K562 (cell line): Measurements from ENCODE around the gene RDH13. TPM values are rescaled to one million over a fixed set of nuclear protein-coding genes. Genes with fewer than 3 reads are reported as not detected.

Experiments
- ATAC-seq: fragments of 200-7000 bp; cut with Tn5 transposase; 3 replicates; pipeline ENCODE4 v1.9.1; 2020; ENCODE audit warnings: moderate library complexity
- BruUV-seq: library from RNA; stranded (reverse); fragments of 400-500 nt; replicated peaks from 2 replicates; lab custom pipeline; 2021; lab: Mats Ljungman, UMichigan
- CTCF ChIA-PET: fragments of 300-600 bp; formaldehyde crosslinking; extraction: SDS; loops from one replicate; lab custom pipeline; 2021; ENCODE audit warnings: low intra/inter-chr PET ratio; lab: Yijun Ruan, JAX
- POLR2A ChIA-PET: fragments of 300-600, 350-650 bp; sonication (Branson Sonifier 250); formaldehyde crosslinking; extraction: SDS; loops from one replicate; lab custom pipeline; 2021; ENCODE audit warnings: antibody characterized with exemption, inconsistent platforms; lab: Yijun Ruan, JAX
- DNase-seq, 4 experiments: peaks; one replicate each; pipeline versions ENCODE4 v3.0.0 to v3.0.0-alpha.2; 2011 to 2018; ENCODE audit warnings: low spot score in 3 of 4, mixed read lengths in 3 of 4; ENCODE audit errors: extremely low read depth in 1 of 4
- FAIRE-seq: peaks from 2 replicates; lab custom pipeline; 2011; peaks lifted over from hg19 to GRCh38; lab: Jason Lieb, UNC
- H2AFZ ChIP-seq: 2 replicates; pipeline ENCODE4 v1.6.0; 2011; ENCODE audit warnings: low read depth, low read length, control low read depth, inconsistent platforms
- H3K27ac ChIP-seq: fragments of 200-600 bp; 3 replicates; pipeline ENCODE4 v1.8.0; 2011; ENCODE audit warnings: low read depth, mild to moderate bottlenecking, control low read depth, inconsistent platforms, low read length, moderate library complexity, mixed read lengths; ENCODE audit errors: extremely low read depth
- H3K27me3 ChIP-seq, 2 experiments: fragments of 300-600 bp in 1 of 2; 2 replicates in 1 of 2; 3 replicates in 1 of 2; pipeline versions ENCODE4 v1.6.0 to v1.8.0; 2011; ENCODE audit warnings: inconsistent platforms in 2 of 2, low read length in 2 of 2, mild to moderate bottlenecking in 1 of 2, mixed read lengths in 1 of 2, moderate library complexity in 1 of 2; ENCODE audit not compliant: control insufficient read depth in 2 of 2, insufficient read depth in 2 of 2
- H3K36me3 ChIP-seq: fragments of 300-600 bp; 3 replicates; pipeline ENCODE4 v1.8.0; 2011; ENCODE audit warnings: mild to moderate bottlenecking, low read length, inconsistent platforms; ENCODE audit not compliant: control insufficient read depth, insufficient read depth
- H3K4me1 ChIP-seq, 2 experiments: fragments of 200-600 bp in 1 of 2; replicated peaks in 1 of 2; 2 replicates in 1 of 2; 3 replicates in 1 of 2; pipeline versions ENCODE4 v1.5.1 to v1.8.0; 2011; ENCODE audit warnings: inconsistent platforms in 2 of 2, low read length in 2 of 2, mild to moderate bottlenecking in 1 of 2, mixed read lengths in 1 of 2, moderate library complexity in 1 of 2; ENCODE audit not compliant: control insufficient read depth in 2 of 2, insufficient read depth in 2 of 2
- H3K4me2 ChIP-seq: 2 replicates; pipeline ENCODE4 v1.6.1; 2011; ENCODE audit warnings: low read length, control low read depth, inconsistent platforms, mixed read lengths; ENCODE audit not compliant: insufficient read depth
- H3K4me3 ChIP-seq: fragments of 200-600 bp; sonication (generic), shearing (Covaris generic); 2 replicates; pipeline ENCODE4 v1.5.1; 2016; ENCODE audit warnings: control low read depth, inconsistent platforms
- H3K79me2 ChIP-seq: fragments of 200-600 bp; 3 replicates; pipeline ENCODE4 v1.8.0; 2011; ENCODE audit warnings: low read length, inconsistent platforms; ENCODE audit not compliant: control insufficient read depth, insufficient read depth
- H3K9ac ChIP-seq, 2 experiments: 2 replicates each; pipeline versions ENCODE4 v1.6.0 to v1.6.1; 2011; ENCODE audit warnings: low read depth in 2 of 2, low read length in 2 of 2, control low read depth in 1 of 2, inconsistent platforms in 1 of 2, mild to moderate bottlenecking in 1 of 2, mixed read lengths in 1 of 2; ENCODE audit not compliant: insufficient read depth in 1 of 2
- H3K9me1 ChIP-seq: one replicate; pipeline ENCODE4 v1.6.0; 2011; ENCODE audit warnings: inconsistent platforms, mild to moderate bottlenecking, low read length, moderate library complexity; ENCODE audit not compliant: control insufficient read depth, insufficient read depth
- H3K9me3 ChIP-seq: replicated peaks from 2 replicates; pipeline ENCODE4 v1.5.1; 2011; ENCODE audit warnings: low read depth, low read length, inconsistent platforms; ENCODE audit not compliant: control insufficient read depth, insufficient read depth
- H4K20me1 ChIP-seq: replicated peaks from 2 replicates; pipeline ENCODE4 v1.6.1; 2011; ENCODE audit warnings: low read length, inconsistent platforms, mixed read lengths; ENCODE audit not compliant: control insufficient read depth, insufficient read depth
- CHD1 ChIP-seq: fragments of 200-600 bp; sonication (generic); IDR thresholded peaks from one replicate; pipeline ENCODE4 v1.6.1; 2012; ENCODE audit warnings: mild to moderate bottlenecking, moderate library complexity, low read length, inconsistent platforms
- E2F3 ChIP-seq: fragments of 250-450 bp; sonication (Bioruptor Pico); IDR thresholded peaks from 2 replicates; pipeline ENCODE4 v1.4.0; 2020; ENCODE audit warnings: mild to moderate bottlenecking
- E2F8 ChIP-seq: fragments of 450-650 bp; IDR thresholded peaks from 2 replicates; pipeline ENCODE4 v1.7.1; 2018; ENCODE audit warnings: mild to moderate bottlenecking, low read depth; ENCODE audit not compliant: partially characterized antibody
- MTA2 ChIP-seq: fragments of 450-650 bp; IDR thresholded peaks from 2 replicates; pipeline ENCODE4 v1.6.1; 2016; ENCODE audit warnings: low read depth
- POLR2G ChIP-seq: fragments of 200-400 bp; formaldehyde crosslinking; IDR thresholded peaks from 2 replicates; pipeline ENCODE4 v1.6.1; 2017; ENCODE audit warnings: low read depth, mild to moderate bottlenecking, antibody characterized with exemption, low read length, moderate library complexity
- RBFOX2 ChIP-seq: fragments of 200-400 bp; formaldehyde crosslinking; IDR thresholded peaks from 2 replicates; pipeline ENCODE4 v1.6.1; 2017; ENCODE audit warnings: low read depth, mild to moderate bottlenecking, low read length, moderate library complexity
- RBM22 ChIP-seq: fragments of 200-400 bp; formaldehyde crosslinking; IDR thresholded peaks from 2 replicates; pipeline ENCODE4 v1.6.1; 2018; ENCODE audit warnings: low read length, low read depth; ENCODE audit not compliant: poor library complexity, severe bottlenecking
- SREBF1 ChIP-seq: fragments of 150-350 bp; IDR thresholded peaks from 2 replicates; pipeline ENCODE4 v1.6.1; 2014; ENCODE audit warnings: antibody characterized with exemption, low read depth, low read length, borderline replicate concordance
- SRSF7 ChIP-seq: fragments of 200-400 bp; formaldehyde crosslinking; optimal IDR thresholded peaks from 2 replicates; pipeline ENCODE3; 2017; ENCODE audit warnings: mild to moderate bottlenecking, low read depth, low read length
- TARDBP ChIP-seq: fragments of 450-650 bp; IDR thresholded peaks from 2 replicates; pipeline ENCODE4 v1.6.1; 2016
- TFAP4 ChIP-seq: sonication (generic); formaldehyde crosslinking; IDR thresholded peaks from 2 replicates; pipeline ENCODE4 v1.8.0; 2022; ENCODE audit warnings: missing genetic modification reagents, mild to moderate bottlenecking, moderate library complexity, borderline replicate concordance
- USF1 ChIP-seq: sonication (generic); formaldehyde crosslinking; IDR thresholded peaks from 2 replicates; pipeline ENCODE4 v1.9.0; 2022; ENCODE audit warnings: mild to moderate bottlenecking, missing genetic modification reagents
- ZBED1 ChIP-seq: IDR thresholded peaks from 2 replicates; pipeline ENCODE4 v1.6.1; 2014
- ZC3H4 ChIP-seq: sonication (generic); formaldehyde crosslinking; IDR thresholded peaks from 2 replicates; pipeline ENCODE4 v1.9.0; 2021; ENCODE audit warnings: missing genetic modification reagents, borderline replicate concordance
- ZNF175 ChIP-seq: fragments of 200-800 bp; sonication (Bioruptor generic); IDR thresholded peaks from 2 replicates; pipeline ENCODE4 v1.6.1; 2016; ENCODE audit warnings: low read depth, mild to moderate bottlenecking, missing genetic modification characterization, missing compliant biosample characterization
- ZNF717 ChIP-seq: fragments of 250-450 bp; sonication (Bioruptor Pico); IDR thresholded peaks from 2 replicates; pipeline ENCODE4 v1.5.0; 2021
- ZNF766 ChIP-seq: fragments of 200-800 bp; sonication (Bioruptor generic); conservative IDR thresholded peaks from 2 replicates; pipeline ENCODE4 v1.6.1; 2016; ENCODE audit warnings: missing genetic modification characterization, missing compliant biosample characterization
- ZNF830 ChIP-seq: fragments of 250-450 bp; sonication (Bioruptor Pico); IDR thresholded peaks from 2 replicates; pipeline ENCODE4 v1.5.0; 2021; ENCODE audit warnings: mild to moderate bottlenecking
- WGBS: fragments of 100-300 bp; shearing (Covaris generic); methylation state at CpG from one replicate; pipeline ENCODE4 v1.1.6; 2016; ENCODE audit warnings: low coverage, mixed read lengths; ENCODE audit not compliant: insufficient coverage; ENCODE audit errors: missing lambda C conversion rate; 5-methylcytosine and 5-hydroxymethylcytosine counted together
- in situ Hi-C: fragments of 300-500 bp; cut with MboI; formaldehyde crosslinking; loops from 4 replicates; pipeline ENCODE4 v1.15.0; 2018; ENCODE audit warnings: inconsistent platforms, mixed read lengths
- intact Hi-C: fragments of 100-400 bp; cut with micrococcal nuclease; formaldehyde crosslinking; loops from 2 replicates; pipeline ENCODE4 v1.14.2; 2022
- polyA plus RNA-seq, 8 experiments: library from polyadenylated mRNA; depleted of rRNA in 4 of 8; stranded (reverse) in 5 of 8; unstranded in 3 of 8; fragments of >200 nt; fragmentation: Nextera tagmentation in 2 of 8; fragmentation: Illumina TruSeq in 1 of 8; extraction: Ambion mirVana in 2 of 8; extraction: Trizol in 1 of 8; gene quantifications; 2 replicates each; pipeline versions ENCODE4 v1.2.1 to v1.2.3, GENCODE V29; 2011 to 2014; ENCODE audit warnings: inconsistent platforms in 1 of 8, missing spikeins in 1 of 8
- total RNA-seq, 7 experiments: library from RNA; depleted of rRNA in 6 of 7; stranded (reverse); fragments of >200 nt in 6 of 7; fragmentation: Illumina TruSeq in 2 of 7; extraction: Trizol in 2 of 7; gene quantifications; 2 replicates each; pipeline versions ENCODE4 v1.2.1 to v1.2.3, GENCODE V29; 2011 to 2021; ENCODE audit warnings: low replicate concordance in 1 of 7

Gene RDH13
- total and polyA plus RNA-seq, 9 of the 15 experiments (the other 6 are each of a cell fraction or from before 2014, with no cell fraction given), result 7.5 to 70.3 (median 39.5) TPM

DNA sequence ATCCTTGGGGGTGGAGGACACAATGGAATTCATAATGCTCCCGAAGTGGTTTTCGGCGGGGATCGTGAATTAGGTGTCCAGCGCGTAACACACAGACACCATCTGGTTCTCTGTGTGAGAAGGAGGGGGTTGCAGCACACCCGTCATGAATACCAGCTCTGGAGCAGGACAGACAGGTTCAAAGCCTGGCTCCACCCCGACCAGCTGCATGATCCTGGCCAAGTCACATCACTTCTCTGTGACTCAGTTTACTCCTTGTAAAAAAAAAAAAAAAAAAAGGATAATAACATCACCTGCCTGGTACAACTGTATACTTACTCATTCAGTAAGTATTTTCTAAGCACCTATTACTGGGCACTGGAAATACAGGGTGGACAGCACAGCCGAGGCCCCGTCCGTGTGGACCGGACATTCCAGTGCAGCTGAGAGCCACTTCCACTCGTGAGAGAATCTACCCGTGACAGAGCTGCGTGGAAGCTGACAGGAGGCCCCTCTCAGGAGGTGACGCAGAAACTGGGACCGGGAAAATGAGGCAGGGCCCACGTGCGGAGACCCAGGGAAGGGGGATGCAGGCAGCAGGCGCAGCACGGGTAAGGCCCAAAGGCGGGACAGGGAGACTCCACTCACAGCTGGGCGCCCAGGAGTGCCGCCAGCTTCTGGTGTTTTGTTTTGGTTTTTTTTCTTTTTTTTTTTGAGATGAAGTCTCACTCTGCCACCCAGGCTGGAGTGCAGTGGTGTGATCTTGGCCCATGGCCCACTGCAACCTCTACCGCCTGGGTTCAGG, 12.0 kb downstream of the RDH13 start:
- no peak overlapping the region for H3K27ac ChIP-seq
- H4K20me1 ChIP-seq, result 0 out of 2 replicates have a peak, but pooled peaks cover 10% of the 10 kb centered on the region
- no peak overlapping the region for H3K4me3 ChIP-seq
- H3K27me3 ChIP-seq, result no peaks in the 10 kb centered on the region
- peaks cover 89% of the 10 kb centered on the region; the same call in 2 of the 3 replicates for H3K36me3 ChIP-seq
- DNase-seq, result no peak
- no TSS peak for BruUV-seq
- H3K4me2 ChIP-seq, result no peak overlapping the region
- no peak for FAIRE-seq
- WGBS, result 96% methylated on average over 22 of the region's 25 CpGs
- H2AFZ ChIP-seq, result no peak overlapping the region
- ChIA-PET CTCF (no interaction called here), POLR2A (interaction anchor here (1.1 kb wide), 1 partner anchor 109 kb away, joined by 3 read pairs; no protein-coding TSS in a partner anchor)
- no peak; the same call in 2 of the 3 replicates for ATAC-seq
- intact Hi-C loops, result no loop called here
- H3K4me1 ChIP-seq, result peaks cover 0 to 11% of the 10 kb centered on the region in 2 experiments; a peak in 2 of 5 replicates
- in situ Hi-C loops, result no loop called here
- H3K9ac ChIP-seq, result no peak overlapping the region
- peaks cover 16% of the 10 kb centered on the region; the same call in 2 of the 3 replicates for H3K79me2 ChIP-seq
- no peaks in the 10 kb centered on the region for H3K9me1 ChIP-seq
- no peaks in the 10 kb centered on the region for H3K9me3 ChIP-seq
- TF ChIP-seq ZBED1 (no peak), TFAP4 (CRISPR knock-in tag) (no peak), SREBF1 (no peak), ZNF830 (CRISPR knock-in tag) (no peak), E2F3 (CRISPR knock-in tag) (no peak), RBFOX2 (peak; percentile 58), ZNF766 (CRISPR knock-in tag) (no peak), USF1 (CRISPR knock-in tag) (no peak), TARDBP (no peak), CHD1 (no peak), ZNF175 (CRISPR knock-in tag) (no peak), SRSF7 (no peak), RBM22 (peak; percentile 84), ZC3H4 (CRISPR knock-in tag) (no peak), ZNF717 (CRISPR knock-in tag) (no peak), POLR2G (peak; percentile 62), MTA2 (no peak), E2F8 (no peak)
